ENCODE results near the gene PEX11G.

PEX11G gene

DNA sequence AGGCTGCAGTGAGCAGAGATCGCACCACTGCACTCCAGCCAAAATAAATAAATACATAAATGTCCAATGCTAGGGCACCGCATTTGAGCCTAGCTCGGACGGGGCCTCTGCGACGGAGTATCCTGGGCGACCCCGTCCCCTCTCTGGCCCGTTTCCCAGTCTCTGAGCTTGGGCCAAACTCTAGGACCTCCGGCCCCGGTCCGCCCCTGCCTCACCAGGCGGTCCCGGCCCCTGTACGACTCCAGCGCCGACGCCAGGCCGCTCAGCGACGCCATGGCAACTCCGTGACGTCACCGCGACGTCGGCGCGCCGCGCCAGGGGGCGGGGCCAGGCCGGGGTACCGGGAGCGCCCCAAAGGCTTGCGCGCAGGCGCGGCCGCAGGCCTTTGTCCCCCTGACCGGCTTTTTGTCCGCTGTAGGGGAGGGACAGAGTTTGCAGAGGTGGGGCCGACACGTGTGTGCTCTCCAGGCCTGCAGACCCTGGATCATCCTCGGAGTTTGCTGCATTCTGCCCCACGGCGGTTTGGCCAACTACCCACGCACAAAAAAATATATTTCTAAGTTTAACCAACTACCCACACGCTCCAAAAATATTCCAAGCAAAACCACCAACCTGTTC, at the start of gene PEX11G:
Gene PEX11G (minus strand): TSS at position 300 of the 618 bp plus-strand sequence. CDS start 25 bp downstream, at position 275.
- peak; percentile 86 for DNase-seq (ENCODE audit: low spot score)

DNA sequence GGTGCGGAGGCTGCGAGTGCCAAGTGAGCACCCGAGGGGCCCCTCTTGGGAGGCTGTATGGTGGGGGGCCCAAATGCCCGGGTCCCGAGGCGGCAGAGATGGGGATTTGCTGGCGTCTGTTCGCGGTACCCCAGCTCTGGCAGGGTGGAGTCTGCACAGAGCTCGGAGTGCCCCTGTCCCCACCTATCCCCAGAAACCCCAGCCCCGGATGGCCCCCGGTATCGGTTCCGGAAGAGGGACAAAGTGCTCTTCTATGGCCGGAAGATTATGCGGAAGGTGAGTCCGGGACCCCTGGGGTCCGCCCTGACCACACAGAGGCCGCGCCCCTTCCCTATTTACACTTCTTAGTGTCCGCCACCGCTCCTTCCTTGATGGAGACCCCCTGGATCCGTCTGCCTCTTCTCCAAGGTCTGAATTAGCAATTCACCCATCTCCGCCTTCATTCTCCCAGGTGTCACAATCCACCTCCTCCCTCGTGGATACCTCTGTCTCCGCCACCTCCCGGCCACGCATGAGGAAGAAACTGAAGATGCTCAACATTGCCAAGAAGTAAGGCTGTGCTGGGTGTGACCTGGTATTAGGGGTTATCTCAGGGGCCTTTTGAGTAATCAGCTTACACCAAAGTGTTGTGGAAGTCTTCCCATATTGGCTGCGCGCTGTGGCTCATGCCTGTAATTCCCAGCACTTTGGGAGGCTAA, 47.3 kb upstream of the PEX11G start:
- no peak for DNase-seq (ENCODE audit: low spot score)

DNA sequence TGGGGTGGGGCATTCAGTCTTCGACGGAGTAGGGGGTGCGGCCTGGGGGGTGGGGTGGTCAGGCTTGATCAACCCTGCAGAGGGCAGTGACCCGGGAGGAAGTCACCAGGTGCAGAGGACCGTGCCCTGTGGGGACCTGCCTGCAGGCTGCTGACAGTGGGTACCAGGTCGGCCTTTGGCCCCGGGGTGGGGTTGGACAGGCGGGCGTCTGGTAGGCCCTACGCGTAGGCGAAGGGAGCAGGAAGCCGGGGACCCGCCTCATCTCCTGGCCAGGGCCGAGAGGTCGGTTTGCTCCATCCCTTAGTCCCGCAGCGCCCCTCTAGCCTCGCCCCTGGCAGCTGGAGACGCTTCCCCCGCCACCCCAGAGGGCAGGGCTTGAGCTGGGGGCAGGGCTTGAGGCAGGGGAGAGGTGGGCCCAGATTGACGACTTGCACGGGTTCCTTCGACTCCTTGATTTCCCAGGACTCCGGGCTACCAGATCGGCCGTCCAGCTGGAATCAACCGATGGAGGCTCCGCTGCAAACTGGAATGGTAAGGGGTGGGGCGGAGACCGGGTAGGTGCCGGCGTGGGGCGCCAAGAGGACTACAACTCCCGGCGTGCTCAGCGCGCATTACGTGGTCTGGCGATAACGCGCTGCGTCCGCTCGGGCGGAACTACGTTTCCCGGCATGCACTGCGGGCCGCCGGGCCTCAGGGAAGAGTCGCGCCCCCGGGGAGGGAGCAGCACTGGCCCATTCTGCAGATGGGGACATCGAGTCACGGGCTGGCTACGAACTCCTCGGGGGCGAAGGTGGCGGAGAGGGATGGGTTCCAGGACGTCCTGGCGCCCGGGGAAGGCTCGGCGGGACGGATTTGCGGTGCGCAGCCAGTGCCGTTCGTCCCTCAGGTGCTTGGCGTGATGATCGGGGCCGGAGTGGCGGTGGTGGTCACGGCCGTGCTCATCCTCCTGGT, 46.5 kb upstream of the PEX11G start, which contains the start of gene PNPLA6:
Gene PNPLA6 (plus strand): TSS at position 671 of the 951 bp plus-strand sequence. CDS start 72 bp downstream, at position 743.
- DNase-seq (ENCODE audit: low spot score): peak; percentile 93

DNA sequence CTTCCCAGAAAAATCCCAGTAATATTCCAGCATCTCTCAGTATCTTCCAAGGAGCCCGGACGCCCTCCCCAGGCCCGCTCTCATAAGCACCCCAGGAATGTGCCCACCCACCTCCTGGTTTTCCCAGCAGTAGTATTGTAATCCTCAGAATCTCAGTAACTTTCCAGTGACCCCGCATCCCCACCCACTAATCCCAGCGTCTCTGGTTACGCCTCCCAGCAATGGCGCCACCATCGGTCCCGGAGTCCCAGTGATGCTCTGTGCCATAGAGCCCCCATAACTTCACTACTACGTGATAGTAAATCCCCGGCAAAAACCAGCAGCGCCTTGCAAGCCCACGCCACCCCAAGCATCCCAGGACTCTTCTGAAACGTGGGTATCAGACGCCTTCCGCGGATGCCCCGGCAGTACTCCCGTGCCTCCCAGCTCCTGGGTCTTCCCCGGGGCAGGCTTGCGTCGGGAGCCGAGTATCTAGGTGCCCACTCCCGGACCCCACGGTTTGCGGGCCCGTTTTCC, 45.8 kb upstream of the PEX11G start:
- peak; percentile 50 for DNase-seq (ENCODE audit: low spot score)

DNA sequence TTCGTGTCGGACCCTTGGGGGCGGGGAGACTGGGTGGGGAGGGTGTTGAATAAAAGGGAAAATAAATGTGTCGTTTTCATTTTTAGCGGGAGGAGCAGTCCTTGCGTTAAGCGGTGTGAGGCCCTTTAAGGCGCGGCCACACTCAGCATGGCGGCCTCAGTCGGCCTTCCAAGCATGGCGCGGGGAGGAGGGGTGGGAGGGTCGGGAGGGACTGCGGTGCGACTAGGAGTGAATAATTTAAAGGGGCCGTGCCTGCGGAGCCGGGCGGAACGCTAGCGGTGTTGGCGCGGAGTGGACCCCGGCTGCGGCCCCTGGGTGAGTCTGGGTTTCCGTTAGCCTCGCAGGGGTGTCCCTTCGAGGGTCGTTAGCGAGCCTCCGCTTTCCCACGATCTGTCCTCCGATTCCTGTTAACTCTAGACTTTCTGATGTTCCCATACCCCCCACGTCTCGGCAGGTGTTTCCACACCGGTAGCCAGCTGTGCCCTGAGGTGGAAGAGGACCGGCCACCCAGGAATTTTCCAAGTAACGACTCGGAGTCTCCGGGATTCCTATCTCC, 45.2 kb upstream of the PEX11G start:
- peak; percentile 83 for DNase-seq (ENCODE audit: low spot score)

DNA sequence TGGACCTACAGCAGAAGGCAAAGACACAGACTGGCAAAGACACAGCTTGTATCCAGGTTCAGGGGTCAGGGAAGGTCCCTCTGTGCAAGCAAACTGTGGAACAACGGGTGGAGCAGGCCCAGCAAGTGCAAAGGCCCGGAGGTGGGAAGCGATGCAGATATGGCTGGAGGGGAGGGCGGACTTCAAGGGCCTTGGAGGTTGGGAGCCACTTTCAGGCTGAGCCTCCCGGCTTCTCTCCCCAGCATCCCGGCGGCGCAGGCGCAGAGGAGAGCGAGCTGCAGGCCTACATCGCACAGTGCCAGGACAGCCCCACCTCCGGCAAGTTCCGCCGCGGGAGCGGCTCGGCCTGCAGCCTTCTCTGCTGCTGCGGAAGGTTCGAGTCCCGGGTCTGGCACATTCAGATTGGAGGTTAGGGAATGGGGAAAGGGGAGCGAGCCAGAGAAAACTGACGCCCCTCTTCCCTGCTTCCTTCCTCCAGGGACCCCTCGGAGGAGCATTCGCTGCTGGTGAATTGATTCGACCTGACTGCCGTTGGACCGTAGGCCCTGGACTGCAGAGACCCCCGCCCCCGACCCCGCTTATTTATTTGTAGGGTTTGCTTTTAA, 44.5 kb upstream of the PEX11G start:
- no peak for DNase-seq (ENCODE audit: low spot score)

DNA sequence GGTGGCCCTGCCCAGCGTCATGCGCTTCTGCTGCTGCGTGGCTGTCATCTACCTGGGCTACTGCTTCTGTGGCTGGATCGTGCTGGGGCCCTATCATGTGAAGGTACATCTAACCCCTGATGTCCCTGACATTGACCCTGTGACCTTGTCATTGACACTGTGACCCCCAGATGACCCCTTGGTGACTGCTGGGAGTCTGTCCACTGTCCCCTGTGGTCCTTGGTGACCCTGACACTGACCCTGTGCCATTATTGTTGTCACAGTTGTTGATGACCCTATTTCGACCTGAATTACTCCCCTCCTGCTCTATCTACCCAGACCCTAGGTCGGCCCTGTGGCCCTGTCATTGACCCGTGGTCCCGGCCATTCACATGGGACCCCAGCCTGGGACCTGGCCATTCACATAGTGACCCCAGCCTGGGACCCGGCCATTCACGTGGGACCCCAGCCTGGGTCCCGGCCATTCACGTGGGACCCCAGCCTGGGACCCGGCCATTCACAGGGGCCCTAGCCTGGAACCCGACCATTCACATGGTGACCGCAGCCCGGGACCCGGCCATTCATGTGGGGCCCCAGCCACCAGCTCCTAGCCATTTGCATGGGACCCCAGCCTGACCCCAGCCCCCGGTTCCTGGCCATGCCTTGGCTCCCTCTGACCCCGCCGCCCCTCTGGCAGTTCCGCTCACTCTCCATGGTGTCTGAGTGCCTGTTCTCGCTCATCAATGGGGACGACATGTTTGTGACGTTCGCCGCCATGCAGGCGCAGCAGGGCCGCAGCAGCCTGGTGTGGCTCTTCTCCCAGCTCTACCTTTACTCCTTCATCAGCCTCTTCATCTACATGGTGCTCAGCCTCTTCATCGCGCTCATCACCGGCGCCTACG, 41.0 kb upstream of the PEX11G start:
- no peak for DNase-seq (ENCODE audit: low spot score)

DNA sequence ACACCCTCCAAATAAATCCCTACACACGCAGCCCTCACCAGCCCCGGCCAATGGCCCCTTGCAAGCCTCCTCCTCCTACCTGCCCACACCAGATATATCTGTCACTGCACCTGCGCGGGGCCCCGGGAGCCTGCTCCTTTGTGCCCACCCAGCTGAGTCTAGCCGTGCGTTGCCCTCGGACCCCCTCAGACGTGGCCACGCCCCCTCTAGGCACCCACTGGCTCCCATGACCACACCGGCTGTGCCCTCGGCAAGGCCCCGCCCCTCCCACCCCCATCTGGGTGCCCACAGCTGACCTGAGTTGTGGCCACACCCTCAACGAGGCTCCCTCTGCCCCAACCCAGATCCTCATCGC, 40.4 kb upstream of the PEX11G start:
- DNase-seq (ENCODE audit: low spot score): no peak

DNA sequence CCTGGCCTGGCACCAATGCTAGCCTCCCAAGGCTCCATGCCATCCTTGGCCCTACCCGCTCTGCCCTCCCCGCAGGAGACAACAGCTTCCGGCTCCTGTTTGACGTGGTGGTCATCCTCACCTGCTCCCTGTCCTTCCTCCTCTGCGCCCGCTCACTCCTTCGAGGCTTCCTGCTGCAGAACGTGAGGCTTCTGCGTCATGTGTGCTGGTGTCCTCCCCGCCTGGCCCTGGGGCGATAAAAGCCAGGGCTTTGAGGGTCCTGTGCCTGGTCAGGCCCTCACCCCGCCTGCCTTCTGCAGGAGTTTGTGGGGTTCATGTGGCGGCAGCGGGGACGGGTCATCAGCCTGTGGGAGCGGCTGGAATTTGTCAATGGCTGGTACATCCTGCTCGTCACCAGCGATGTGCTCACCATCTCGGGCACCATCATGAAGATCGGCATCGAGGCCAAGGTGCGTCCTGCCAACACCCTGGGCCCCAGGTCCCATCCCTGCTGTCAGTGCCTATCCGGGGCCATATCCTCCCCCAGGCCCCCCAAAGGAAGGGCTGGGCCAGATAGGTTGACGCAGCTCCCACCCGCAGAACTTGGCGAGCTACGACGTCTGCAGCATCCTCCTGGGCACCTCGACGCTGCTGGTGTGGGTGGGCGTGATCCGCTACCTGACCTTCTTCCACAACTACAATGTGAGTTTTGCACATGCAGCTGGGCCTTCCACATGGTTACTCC, 39.8 kb upstream of the PEX11G start:
- no peak for DNase-seq (ENCODE audit: low spot score)

DNA sequence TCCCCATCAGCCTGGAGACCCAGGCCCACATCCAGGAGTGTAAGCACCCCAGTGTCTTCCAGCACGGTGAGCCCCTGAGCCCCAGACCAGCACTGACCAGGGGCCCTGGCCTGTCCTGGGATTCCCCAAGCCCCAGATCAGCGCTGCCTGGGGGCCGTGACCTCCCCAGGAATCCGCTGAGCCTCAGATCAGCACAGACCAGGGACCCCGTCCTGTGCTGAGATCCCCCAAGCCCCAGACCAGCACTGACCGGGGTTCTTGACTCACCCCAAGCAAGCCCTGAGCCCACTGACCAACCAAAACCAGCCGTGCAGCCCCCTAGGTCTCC, 39.3 kb upstream of the PEX11G start:
- no peak for DNase-seq (ENCODE audit: low spot score)

DNA sequence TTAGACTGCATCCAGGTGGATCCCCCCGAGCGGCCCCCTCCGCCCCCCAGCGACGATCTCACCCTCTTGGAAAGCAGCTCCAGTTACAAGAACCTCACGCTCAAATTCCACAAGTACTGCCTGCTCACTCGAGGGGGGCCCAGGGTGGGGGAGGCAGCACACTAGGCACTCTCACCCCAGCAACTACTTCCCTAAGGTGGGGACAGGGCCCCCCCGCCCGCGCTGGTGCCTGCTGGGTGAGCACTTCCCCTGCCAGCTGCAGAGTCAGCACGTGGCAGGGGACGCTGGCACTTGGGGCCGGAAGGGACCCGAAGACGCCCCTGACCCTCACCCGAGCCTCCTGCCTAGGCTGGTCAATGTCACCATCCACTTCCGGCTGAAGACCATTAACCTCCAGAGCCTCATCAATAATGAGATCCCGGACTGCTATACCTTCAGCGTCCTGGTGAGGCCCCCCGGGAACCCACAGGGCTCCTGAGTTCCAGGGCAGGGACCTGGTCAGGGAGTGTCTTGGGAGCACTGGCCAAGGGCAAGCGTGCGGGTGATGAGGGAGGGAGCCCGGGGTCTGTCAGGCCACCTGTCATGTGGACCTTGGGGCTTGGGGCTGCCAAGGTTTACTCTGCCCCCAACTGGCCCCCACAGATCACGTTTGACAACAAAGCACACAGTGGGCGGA, 38.8 kb upstream of the PEX11G start:
- no peak for DNase-seq (ENCODE audit: low spot score)

DNA sequence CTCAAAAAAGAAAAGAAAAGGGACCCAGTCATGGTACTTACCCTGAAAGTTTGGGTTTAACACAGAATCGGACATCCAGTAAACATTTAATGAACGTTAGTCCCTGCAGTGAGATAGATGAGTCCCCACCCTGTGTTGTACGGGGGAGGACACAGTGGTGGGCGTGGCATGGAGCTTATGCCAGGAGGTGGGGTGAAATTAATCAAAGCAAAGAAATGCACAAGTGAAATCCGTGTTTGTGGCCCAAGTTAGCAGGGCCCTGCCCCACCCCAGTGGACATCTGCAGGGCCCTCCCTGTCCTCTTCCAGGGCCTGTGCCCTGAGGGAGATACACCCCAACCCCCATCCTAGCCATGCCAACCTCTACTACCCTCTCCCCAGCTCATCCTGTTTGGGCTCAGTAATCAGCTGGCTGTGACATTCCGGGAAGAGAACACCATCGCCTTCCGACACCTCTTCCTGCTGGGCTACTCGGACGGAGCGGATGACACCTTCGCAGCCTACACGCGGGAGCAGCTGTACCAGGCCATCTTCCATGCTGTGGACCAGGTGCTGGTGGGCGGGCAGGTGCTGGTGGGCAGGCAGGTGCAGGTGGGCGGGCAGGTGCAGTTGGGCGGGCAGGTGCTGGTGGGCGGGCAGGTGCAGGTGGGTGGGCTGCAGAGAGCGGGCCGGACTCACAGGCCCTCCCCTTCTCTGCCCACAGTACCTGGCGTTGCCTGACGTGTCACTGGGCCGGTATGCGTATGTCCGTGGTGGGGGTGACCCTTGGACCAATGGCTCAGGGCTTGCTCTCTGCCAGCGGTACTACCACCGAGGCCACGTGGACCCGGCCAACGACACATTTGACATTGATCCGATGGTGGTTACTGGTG, 37.5 kb upstream of the PEX11G start:
- no peak for DNase-seq (ENCODE audit: low spot score)

DNA sequence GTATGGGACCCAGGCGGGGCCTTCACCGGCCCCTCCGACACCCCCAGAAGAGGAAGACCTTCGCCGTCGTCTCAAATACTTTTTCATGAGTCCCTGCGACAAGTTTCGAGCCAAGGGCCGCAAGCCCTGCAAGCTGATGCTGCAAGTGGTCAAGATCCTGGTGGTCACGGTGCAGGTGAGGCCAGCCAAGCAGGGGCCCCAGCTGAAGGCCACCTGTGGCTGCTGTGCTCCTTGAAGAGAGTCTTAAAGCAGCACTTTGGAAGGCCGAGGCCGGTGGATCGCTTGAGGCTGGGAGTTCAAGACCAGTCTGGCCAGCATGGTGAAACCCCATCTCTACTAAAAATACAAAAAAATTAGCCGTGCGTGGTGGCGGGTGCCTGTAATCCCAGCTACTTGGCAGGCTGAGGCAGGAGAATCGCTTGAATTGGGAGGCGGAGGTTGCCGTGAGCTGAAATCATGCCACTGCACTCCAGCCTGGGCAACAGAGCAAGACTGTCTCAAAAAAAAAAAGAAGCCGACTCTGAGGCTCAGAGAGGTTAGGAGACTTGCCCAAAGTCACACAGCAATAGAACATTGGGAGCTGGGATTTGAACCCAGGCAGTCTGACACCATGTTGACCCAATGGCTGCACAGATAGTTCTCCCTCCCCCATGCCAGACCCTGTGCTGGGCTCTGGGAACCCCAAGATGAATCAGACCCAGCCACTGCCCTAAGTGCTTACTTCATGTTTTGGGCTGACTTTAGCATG, 36.3 kb upstream of the PEX11G start:
- no peak for DNase-seq (ENCODE audit: low spot score)

DNA sequence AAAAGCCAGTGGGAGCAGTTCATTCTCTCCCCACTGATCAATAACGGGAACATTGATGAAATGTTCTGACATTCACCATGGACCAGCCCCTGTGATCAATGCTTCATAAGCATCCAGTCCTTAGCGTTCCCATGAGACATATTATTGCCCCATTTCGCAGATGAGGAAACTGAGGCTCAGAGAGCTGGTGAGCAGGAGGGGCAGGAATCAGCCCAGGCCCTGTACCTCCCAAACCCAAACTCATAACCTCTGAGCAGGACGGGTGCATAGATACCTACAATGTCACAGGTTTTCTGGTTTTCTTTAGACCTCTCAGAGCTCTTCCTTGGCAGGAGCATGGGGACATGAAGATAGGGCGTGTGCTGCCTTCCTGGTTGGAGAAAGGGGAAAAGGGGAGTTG, 35.7 kb upstream of the PEX11G start:
- no peak for DNase-seq (ENCODE audit: low spot score)

DNA sequence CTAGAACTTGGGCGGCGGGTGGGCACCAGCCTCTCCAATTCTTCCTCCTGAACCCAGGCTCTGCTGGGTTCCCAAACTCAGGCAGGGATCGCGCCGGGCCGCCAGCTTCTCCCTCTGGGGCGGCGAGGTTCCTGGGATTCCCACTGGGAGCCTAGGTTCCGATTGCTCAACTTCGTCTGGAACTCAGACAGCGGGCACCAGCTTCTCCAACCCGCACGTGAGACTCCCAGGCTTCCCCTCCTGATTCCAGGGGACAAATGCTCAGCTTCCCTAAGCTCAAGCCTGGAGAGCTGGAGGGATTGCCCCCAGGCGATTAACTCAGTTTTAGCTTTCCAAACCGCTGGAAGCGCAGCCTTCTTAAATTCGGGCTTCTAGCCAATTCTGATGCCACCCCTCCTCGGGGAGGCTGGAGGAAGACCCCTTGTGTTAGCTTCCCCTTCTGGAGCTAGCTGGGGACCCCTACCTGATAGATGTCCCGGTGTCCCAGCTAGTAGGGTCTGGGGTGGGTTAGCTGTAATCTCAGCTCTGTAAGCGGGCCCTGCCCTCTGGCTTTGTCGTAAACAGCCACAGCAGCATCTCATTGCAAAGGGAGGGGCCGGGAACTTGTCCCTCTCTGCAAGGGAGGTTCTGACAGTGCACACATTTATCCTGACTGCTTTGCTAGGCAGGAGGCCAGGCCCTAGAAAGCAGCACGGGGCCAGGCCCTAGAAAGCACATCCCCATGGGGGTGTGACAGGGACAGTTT, 34.3 kb upstream of the PEX11G start:
- peak; percentile 16 for DNase-seq (ENCODE audit: low spot score)

DNA sequence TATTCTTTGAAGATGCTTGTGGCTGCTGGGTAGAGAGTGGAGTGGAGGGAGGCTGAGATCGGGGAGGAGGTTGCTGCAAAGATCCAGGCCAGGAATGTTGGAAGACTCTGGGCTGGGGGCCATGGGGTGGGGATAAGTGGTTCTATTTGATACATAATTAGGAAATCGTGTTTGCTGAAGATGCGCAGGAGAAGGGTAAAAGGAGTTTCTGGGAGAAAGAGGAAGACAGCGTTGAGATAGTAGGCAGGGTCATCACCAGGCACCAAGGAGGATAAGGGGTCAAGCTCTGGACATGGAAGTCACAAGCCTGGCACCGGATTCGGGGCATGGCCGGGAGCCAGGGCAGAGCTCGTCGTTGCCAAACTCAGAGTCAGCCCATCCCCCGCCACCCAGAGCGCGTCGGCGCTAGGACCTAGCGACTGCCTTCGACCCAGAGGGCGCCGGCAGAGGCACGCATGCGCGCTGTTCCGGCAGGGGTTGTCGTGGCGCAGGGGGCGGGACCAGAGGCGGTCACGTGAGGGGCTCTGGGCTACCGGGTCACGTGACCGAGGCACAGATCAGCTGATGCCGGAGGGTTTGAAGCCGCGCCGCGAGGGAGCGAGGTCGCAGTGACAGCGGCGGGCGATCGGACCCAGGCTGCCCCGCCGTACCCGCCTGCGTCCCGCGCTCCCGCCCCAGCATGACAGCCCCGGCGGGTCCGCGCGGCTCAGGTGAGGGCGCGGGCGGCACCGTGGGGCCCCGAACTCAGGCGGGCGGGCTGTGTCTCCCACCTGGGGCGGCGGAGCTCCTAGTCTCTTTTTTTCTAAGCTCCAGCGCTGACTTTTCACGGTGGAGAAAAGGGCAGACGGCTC, 33.5 kb upstream of the PEX11G start, which contains the start of gene MCOLN1:
Gene MCOLN1 (plus strand): TSS at position 553 of the 851 bp plus-strand sequence. CDS start 127 bp downstream, at position 680.
- DNase-seq (ENCODE audit: low spot score): peak; percentile 96
